Endothelial cell of umbilical vein (primary cell): ENCODE data around the gene PRKG1.

Source experiments
- EZH2 ChIP-seq: IDR thresholded peaks from 2 replicates; pipeline ENCODE4 v1.6.1; 2012; ENCODE audit warnings: borderline replicate concordance, low read depth, mild to moderate bottlenecking, moderate library complexity, low read length, inconsistent platforms; ENCODE audit not compliant: severe bottlenecking
- FOS ChIP-seq: IDR thresholded peaks from 2 replicates; pipeline ENCODE4 v1.6.1; 2011; ENCODE audit warnings: mild to moderate bottlenecking, low read length, moderate library complexity, borderline replicate concordance; ENCODE audit not compliant: insufficient read depth
- JUN ChIP-seq: IDR thresholded peaks from 2 replicates; pipeline ENCODE4 v1.6.1; 2011; ENCODE audit warnings: borderline replicate concordance, low read depth; ENCODE audit not compliant: insufficient read length, insufficient read depth
- MYC ChIP-seq: IDR thresholded peaks from one replicate; pipeline ENCODE4 v1.6.1; 2011; ENCODE audit warnings: mild to moderate bottlenecking, low read depth, low read length
- POLR2A ChIP-seq: IDR thresholded peaks from 2 replicates; pipeline ENCODE4 v1.6.1; 2012; ENCODE audit warnings: low read depth, mild to moderate bottlenecking, control low read depth, low read length
- POLR2AphosphoS5 ChIP-seq: IDR thresholded peaks from 2 replicates; pipeline ENCODE4 v1.6.1; 2012; ENCODE audit warnings: low read depth, mild to moderate bottlenecking, control low read depth, low read length, moderate library complexity; ENCODE audit not compliant: insufficient read depth
- TF ChIP-seq, protein P1 (sequence below), 2 donors: IDR thresholded peaks; 1 replicate in 1 of 2; 2 replicates in 1 of 2; pipeline ENCODE4 v1.5.1; 2011; ENCODE audit warnings: low read length in 2 of 2, mild to moderate bottlenecking in 2 of 2, moderate library complexity in 2 of 2, control low read depth in 1 of 2, inconsistent platforms in 1 of 2, low read depth in 1 of 2; ENCODE audit not compliant: insufficient read depth in 1 of 2; ENCODE audit errors: extremely low read depth in 1 of 2
- TF ChIP-seq, protein P2 (sequence below): IDR thresholded peaks from 2 replicates; pipeline ENCODE4 v1.6.1; 2011; ENCODE audit not compliant: insufficient read depth, insufficient read length

DNA sequence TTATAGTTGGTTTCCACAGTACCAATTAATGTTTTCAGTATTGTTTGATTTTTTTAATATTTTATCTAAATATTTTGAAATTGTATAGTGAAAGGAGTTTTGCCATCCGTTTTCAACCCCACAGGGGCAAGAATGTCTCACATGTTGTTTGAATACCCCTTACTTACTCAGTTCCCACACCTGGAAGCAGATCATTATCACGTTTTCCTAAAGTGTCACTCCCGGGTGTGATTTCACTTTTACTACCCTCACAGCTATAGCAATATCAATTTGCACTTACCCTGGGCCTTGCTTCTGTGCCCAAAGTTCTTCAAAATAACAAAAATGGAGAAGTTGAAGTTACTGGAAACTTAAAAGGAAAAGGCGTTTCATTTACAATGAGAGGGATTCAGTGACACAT lies 397.0 kb downstream of the PRKG1 start:
- TF ChIP-seq, protein P1, sequence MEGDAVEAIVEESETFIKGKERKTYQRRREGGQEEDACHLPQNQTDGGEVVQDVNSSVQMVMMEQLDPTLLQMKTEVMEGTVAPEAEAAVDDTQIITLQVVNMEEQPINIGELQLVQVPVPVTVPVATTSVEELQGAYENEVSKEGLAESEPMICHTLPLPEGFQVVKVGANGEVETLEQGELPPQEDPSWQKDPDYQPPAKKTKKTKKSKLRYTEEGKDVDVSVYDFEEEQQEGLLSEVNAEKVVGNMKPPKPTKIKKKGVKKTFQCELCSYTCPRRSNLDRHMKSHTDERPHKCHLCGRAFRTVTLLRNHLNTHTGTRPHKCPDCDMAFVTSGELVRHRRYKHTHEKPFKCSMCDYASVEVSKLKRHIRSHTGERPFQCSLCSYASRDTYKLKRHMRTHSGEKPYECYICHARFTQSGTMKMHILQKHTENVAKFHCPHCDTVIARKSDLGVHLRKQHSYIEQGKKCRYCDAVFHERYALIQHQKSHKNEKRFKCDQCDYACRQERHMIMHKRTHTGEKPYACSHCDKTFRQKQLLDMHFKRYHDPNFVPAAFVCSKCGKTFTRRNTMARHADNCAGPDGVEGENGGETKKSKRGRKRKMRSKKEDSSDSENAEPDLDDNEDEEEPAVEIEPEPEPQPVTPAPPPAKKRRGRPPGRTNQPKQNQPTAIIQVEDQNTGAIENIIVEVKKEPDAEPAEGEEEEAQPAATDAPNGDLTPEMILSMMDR (IDR thresholded peaks at IDR 0.05; ENCODE audit: extremely low read depth in 1 of 2, insufficient read depth in 1 of 2, low read depth in 1 of 2, low read length in 2 of 2): no peak
- no peak for TF ChIP-seq EZH2
- TF ChIP-seq POLR2AphosphoS5: no peak
- no peak for TF ChIP-seq POLR2A
- TF ChIP-seq, protein P2, sequence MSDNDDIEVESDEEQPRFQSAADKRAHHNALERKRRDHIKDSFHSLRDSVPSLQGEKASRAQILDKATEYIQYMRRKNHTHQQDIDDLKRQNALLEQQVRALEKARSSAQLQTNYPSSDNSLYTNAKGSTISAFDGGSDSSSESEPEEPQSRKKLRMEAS: no peak
- no peak for TF ChIP-seq MYC
- TF ChIP-seq JUN: no peak
- no peak for TF ChIP-seq FOS
